Activated B cell treated with CpG ODN at 0.5 μM for 24 hours (primary cell): ENCODE data around the gene LDB2. TPM values are rescaled to one million over a fixed set of nuclear protein-coding genes. Genes with fewer than 3 reads are reported as not detected.
"Not testable (repeated sequence)": the region's sequence is repeated elsewhere in the genome, so short reads cannot be mapped to it uniquely, and the experiment has no call there.

Experiments used
- ATAC-seq: fragments of 200-7000 bp; cut with Tn5 transposase; one replicate; pipeline ENCODE4 v1.10.0; 2021; ENCODE audit warnings: low read depth, mild to moderate bottlenecking, moderate library complexity
- CTCF ChIA-PET: fragments of 350-600 bp; sonication (Branson Sonifier 250); formaldehyde crosslinking; loops from one replicate; lab custom pipeline; 2021; ENCODE audit warnings: antibody characterized with exemption; lab: Charles Lee
- POLR2A ChIA-PET: fragments of 350-600 bp; sonication (Branson Sonifier 250); formaldehyde crosslinking; loops from one replicate; lab custom pipeline; 2021; ENCODE audit warnings: antibody characterized with exemption; lab: Charles Lee
- DNase-seq: peaks from one replicate; pipeline ENCODE4 v3.0.0; 2022
- H3K27ac Mint-ChIP-seq: one replicate; pipeline ENCODE4 v1.8.0; 2020; ENCODE audit warnings: mixed read lengths
- H3K27me3 Mint-ChIP-seq: one replicate; pipeline ENCODE4 v1.8.0; 2021; ENCODE audit warnings: mixed read lengths
- H3K36me3 Mint-ChIP-seq: one replicate; pipeline ENCODE4 v1.8.0; 2021; ENCODE audit warnings: low read depth, mixed read lengths
- H3K4me1 Mint-ChIP-seq: one replicate; pipeline ENCODE4 v1.8.0; 2021; ENCODE audit warnings: mixed read lengths
- H3K4me3 Mint-ChIP-seq: one replicate; pipeline ENCODE4 v1.8.0; 2020; ENCODE audit warnings: mild to moderate bottlenecking, mixed read lengths
- H3K9me3 Mint-ChIP-seq: one replicate; pipeline ENCODE4 v1.8.0; 2020; ENCODE audit warnings: mixed read lengths
- CTCF ChIP-seq: fragments of 200-600 bp; IDR thresholded peaks from one replicate; pipeline ENCODE4 v1.8.0; 2022; ENCODE audit warnings: antibody characterized with exemption, mild to moderate bottlenecking
- intact Hi-C: fragments of 100-400 bp; cut with micrococcal nuclease; formaldehyde crosslinking; loops from one replicate; pipeline ENCODE4 v1.15.1; 2024
- total RNA-seq: library from RNA; stranded (reverse); gene quantifications from 2 replicates; pipeline ENCODE4 v1.2.3, GENCODE V29; 2022

The LDB2 gene
- total RNA-seq, 1 donor from 2014 or later = not detected

GRCh38 chr4:16532240-16532970 lies 366.0 kb downstream of the LDB2 start:
- ChIA-PET POLR2A (no interaction called here), CTCF (no interaction called here)
- no peak for TF ChIP-seq CTCF
- no peak for DNase-seq
- H3K36me3 Mint-ChIP-seq = no peaks in the 10 kb centered on the region
- H3K27ac Mint-ChIP-seq = no peak overlapping the region
- H3K4me1 Mint-ChIP-seq = no peaks in the 10 kb centered on the region
- no peaks in the 10 kb centered on the region for H3K9me3 Mint-ChIP-seq
- H3K27me3 Mint-ChIP-seq = peaks cover 3% of the 10 kb centered on the region
- intact Hi-C loops = no loop called here
- no peak overlapping the region for H3K4me3 Mint-ChIP-seq
- ATAC-seq = no peak

- intact Hi-C loops = no loop called here
- ChIA-PET POLR2A (no interaction called here), CTCF (no interaction called here)
- H3K27me3 Mint-ChIP-seq = peaks cover 3% of the 10 kb centered on the region
- H3K36me3 Mint-ChIP-seq = no peaks in the 10 kb centered on the region
- DNase-seq (no peak), ATAC-seq (no peak)
- H3K9me3 Mint-ChIP-seq = no peaks in the 10 kb centered on the region
- no peak overlapping the region for H3K4me3 Mint-ChIP-seq
- TF ChIP-seq CTCF = no peak
- H3K4me1 Mint-ChIP-seq = no peaks in the 10 kb centered on the region
- H3K27ac Mint-ChIP-seq = no peak overlapping the region
Measured at GRCh38 chr4:16530688-16531635, 367.5 kb downstream of the LDB2 start.

- H3K4me1 Mint-ChIP-seq = no peaks in the 10 kb centered on the region
- H3K9me3 Mint-ChIP-seq = no peaks in the 10 kb centered on the region
- no peak overlapping the region for H3K27ac Mint-ChIP-seq
- ATAC-seq = no peak
- POLR2A ChIA-PET = no interaction called here
- no peaks in the 10 kb centered on the region for H3K36me3 Mint-ChIP-seq
- intact Hi-C loops = no loop called here
- no peaks in the 10 kb centered on the region for H3K27me3 Mint-ChIP-seq
- no peak for TF ChIP-seq CTCF
- H3K4me3 Mint-ChIP-seq = no peak overlapping the region
- no peak for DNase-seq
- CTCF ChIA-PET = no interaction called here
Measured at GRCh38 chr4:16524911-16525554, 373.4 kb downstream of the LDB2 start.

- CTCF ChIA-PET = no interaction called here
- POLR2A ChIA-PET = no interaction called here
- H3K27ac Mint-ChIP-seq = no peak overlapping the region
- no peak overlapping the region for H3K4me3 Mint-ChIP-seq
- H3K9me3 Mint-ChIP-seq = no peaks in the 10 kb centered on the region
- intact Hi-C loops = no loop called here
- no peak for ATAC-seq
- no peaks in the 10 kb centered on the region for H3K36me3 Mint-ChIP-seq
- H3K4me1 Mint-ChIP-seq = no peaks in the 10 kb centered on the region
- H3K27me3 Mint-ChIP-seq = no peaks in the 10 kb centered on the region
- no peak for TF ChIP-seq CTCF
- no peak for DNase-seq
Measured at GRCh38 chr4:16524406-16524805, 374.0 kb downstream of the LDB2 start.

GRCh38 chr4:16523526-16523925 lies 374.9 kb downstream of the LDB2 start:
- CTCF ChIA-PET, H3K36me3 Mint-ChIP-seq, H3K27me3 Mint-ChIP-seq, POLR2A ChIA-PET, DNase-seq, H3K4me1 Mint-ChIP-seq, H3K27ac Mint-ChIP-seq, H3K9me3 Mint-ChIP-seq, intact Hi-C loops, ATAC-seq, H3K4me3 Mint-ChIP-seq: not testable (repeated sequence)
